ENCODE measurements around the gene GBA2. TPM values are rescaled to one million over a fixed set of nuclear protein-coding genes. Genes with fewer than 3 reads are reported as not detected.
A peak's percentile ranks its signal among the peaks of the same experiment; 100 is the strongest.

The GBA2 gene
- polyA plus RNA-seq, 3 donors: 18.1 to 130 (median 26.4) TPM

GRCh38 chr9:35759795-35760194 is 10.8 kb upstream of the GBA2 start:
- Mint-ChIP-seq H3K4me3 (no peak overlapping the region), H3K9me3 (peaks cover 0 to 3% (median 3%) of the 10 kb centered on the region in 7 donors), H3K36me3 (peaks cover 2 to 10% of the 10 kb centered on the region in 2 donors), H3K4me1 (peaks cover 39% of the 10 kb centered on the region), H3K27ac (no peak overlapping the region), H3K27me3 (ENCODE audit: low read depth in 3 of 3) (peaks cover 1 to 4% (median 2%) of the 10 kb centered on the region in 3 donors)
- Histone ChIP-seq H3K79me2 (ENCODE audit: insufficient read depth, low read length) (no peaks in the 10 kb centered on the region), H3K4me1 (ENCODE audit: control insufficient read depth in 1 of 2, insufficient read depth in 2 of 2, low read length in 2 of 2) (peaks cover 24 to 31% of the 10 kb centered on the region in 2 donors), H3K4me3 (replicated peaks in 1 of 3; ENCODE audit: low read depth in 2 of 3, low read length in 3 of 3) (no peak overlapping the region), H3K9me3 (replicated peaks in 1 of 2; ENCODE audit: control insufficient read depth in 1 of 2, insufficient read depth in 1 of 2, low read length in 2 of 2) (no peaks in the 10 kb centered on the region), H3K27me3 (ENCODE audit: control insufficient read depth in 2 of 2, insufficient read depth in 2 of 2, low read length in 2 of 2) (no peaks in the 10 kb centered on the region), H3K36me3 (replicated peaks in 1 of 2; ENCODE audit: control insufficient read depth in 1 of 2, insufficient read depth in 2 of 2, low read length in 2 of 2) (peaks cover 0 to 4% of the 10 kb centered on the region in 2 donors), H3K9ac (ENCODE audit: insufficient read depth, low read length, poor library complexity, severe bottlenecking) (no peak overlapping the region), H3K4me2 (replicated peaks; ENCODE audit: extremely low read depth, low read length, poor library complexity, severe bottlenecking) (no peak overlapping the region), H3K27ac (ENCODE audit: low read depth in 1 of 2, low read length in 2 of 2) (no peak overlapping the region), H2AFZ (ENCODE audit: insufficient read depth, low read depth, low read length, poor library complexity, severe bottlenecking) (no peak overlapping the region), H4K20me1 (ENCODE audit: insufficient read depth, low read length) (no peaks in the 10 kb centered on the region)
- no peak for DNase-seq
- intact Hi-C loops (cut with micrococcal nuclease): no loop called here
- 100% methylated on average over 3 of the region's 4 CpGs for WGBS (ENCODE audit: insufficient coverage)
- TF ChIP-seq CTCF (IDR thresholded peaks at IDR 0.05): no peak

DNA sequence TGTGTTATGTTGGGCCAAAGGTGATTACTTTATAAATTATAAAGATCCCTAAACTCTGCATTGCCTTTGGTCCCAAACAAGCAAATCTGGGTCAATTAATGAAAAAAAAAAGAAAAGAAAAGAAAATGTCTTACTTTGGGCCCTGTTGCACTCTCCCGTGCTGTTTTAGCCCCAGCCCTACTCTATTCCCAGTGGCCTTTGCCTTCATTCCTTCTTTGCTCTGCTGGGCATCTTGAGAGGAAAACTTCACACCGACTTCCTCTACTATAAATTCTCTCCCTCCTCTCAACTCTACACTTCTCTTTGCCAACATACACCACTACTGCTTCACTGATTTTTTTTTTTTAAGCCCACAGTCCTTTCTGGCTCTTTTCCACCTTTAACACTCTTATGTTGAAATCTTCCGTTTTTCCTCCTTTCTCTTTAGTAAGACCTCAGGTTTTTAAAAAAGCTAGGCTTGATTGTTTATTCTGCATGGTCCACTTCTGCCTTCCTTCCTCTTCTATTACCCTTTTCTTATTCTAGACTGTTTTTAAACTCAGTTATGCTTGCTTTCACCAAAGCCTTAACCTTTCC is 9.5 kb upstream of the GBA2 start:
- H3K4me1 ChIP-seq (ENCODE audit: control insufficient read depth in 1 of 2, insufficient read depth in 2 of 2, low read length in 2 of 2): peaks cover 24 to 31% of the 10 kb centered on the region in 2 donors
- no peak overlapping the region for H3K4me2 ChIP-seq (replicated peaks; ENCODE audit: extremely low read depth, low read length, poor library complexity, severe bottlenecking)
- no peaks in the 10 kb centered on the region for H3K9me3 ChIP-seq (replicated peaks in 1 of 2; ENCODE audit: control insufficient read depth in 1 of 2, insufficient read depth in 1 of 2, low read length in 2 of 2)
- peaks cover 12 to 19% of the 10 kb centered on the region in 2 donors for H3K36me3 Mint-ChIP-seq
- H3K27me3 ChIP-seq (ENCODE audit: control insufficient read depth in 2 of 2, insufficient read depth in 2 of 2, low read length in 2 of 2): no peaks in the 10 kb centered on the region
- intact Hi-C loops (cut with micrococcal nuclease): no loop called here
- WGBS (ENCODE audit: insufficient coverage): 5% methylated on average over 2 of the region's 3 CpGs
- H3K4me3 ChIP-seq (replicated peaks in 1 of 3; ENCODE audit: low read depth in 2 of 3, low read length in 3 of 3): no peak overlapping the region
- peaks cover 39% of the 10 kb centered on the region for H3K4me1 Mint-ChIP-seq
- H4K20me1 ChIP-seq (ENCODE audit: insufficient read depth, low read length): no peaks in the 10 kb centered on the region
- no peak overlapping the region for H3K27ac ChIP-seq (ENCODE audit: low read depth in 1 of 2, low read length in 2 of 2)
- no peak overlapping the region for H3K9ac ChIP-seq (ENCODE audit: insufficient read depth, low read length, poor library complexity, severe bottlenecking)
- H3K36me3 ChIP-seq (replicated peaks in 1 of 2; ENCODE audit: control insufficient read depth in 1 of 2, insufficient read depth in 2 of 2, low read length in 2 of 2): peaks cover 6 to 17% of the 10 kb centered on the region in 2 donors
- H2AFZ ChIP-seq (ENCODE audit: insufficient read depth, low read depth, low read length, poor library complexity, severe bottlenecking): no peak overlapping the region
- H3K9me3 Mint-ChIP-seq: peaks cover 0 to 3% (median 0%) of the 10 kb centered on the region in 7 donors
- H3K79me2 ChIP-seq (ENCODE audit: insufficient read depth, low read length): no peaks in the 10 kb centered on the region
- TF ChIP-seq CTCF (IDR thresholded peaks at IDR 0.05): no peak
- H3K4me3 Mint-ChIP-seq: peak overlapping the region in 1 of 2 donors; percentile 40
- peaks cover 1 to 4% (median 2%) of the 10 kb centered on the region in 3 donors for H3K27me3 Mint-ChIP-seq (ENCODE audit: low read depth in 3 of 3)
- DNase-seq: no peak
- H3K27ac Mint-ChIP-seq: peak overlapping the region in 2 of 7 donors; percentile 37 to 57

Data from CD14-positive monocyte (primary cell).